Heart right ventricle (tissue), 16 donors: ENCODE results near the gene DOCK2. TPM values are rescaled to one million over a fixed set of nuclear protein-coding genes. Genes with fewer than 3 reads are reported as not detected.

Experiments used
- ATAC-seq, 8 donors: fragments of 200-7000 bp; cut with Tn5 transposase; one replicate each; pipeline ENCODE4 v1.9.1; 2020; ENCODE audit warnings: mild to moderate bottlenecking in 8 of 8, moderate library complexity in 8 of 8, moderate number of reproducible peaks in 1 of 8
- DNase-seq, 2 donors: peaks; one replicate each; pipeline ENCODE4 v3.0.0-alpha.2; 2020
- H3K27ac ChIP-seq, 10 donors: fragments of 200-600 bp; sonication (generic) in 2 of 10; one replicate each; pipeline versions ENCODE4 v1.5.0 to v1.8.0; 2020 to 2022; ENCODE audit warnings: mild to moderate bottlenecking in 3 of 10
- H3K27me3 ChIP-seq, 7 donors: fragments of 200-600 bp; one replicate each; pipeline ENCODE4 v1.8.0; 2021 to 2022; ENCODE audit warnings: mild to moderate bottlenecking in 2 of 7
- H3K36me3 ChIP-seq, 9 donors: fragments of 200-600 bp; sonication (generic) in 1 of 9; one replicate each; pipeline versions ENCODE4 v1.5.0 to v1.8.0; 2020 to 2022; ENCODE audit warnings: mild to moderate bottlenecking in 2 of 9
- H3K4me1 ChIP-seq, 9 donors: fragments of 200-600 bp; sonication (generic) in 1 of 9; one replicate each; pipeline versions ENCODE4 v1.5.0 to v1.8.0; 2020 to 2022; ENCODE audit warnings: mild to moderate bottlenecking in 4 of 9
- H3K4me3 ChIP-seq, 10 donors: fragments of 200-600 bp; sonication (generic) in 2 of 10; one replicate each; pipeline versions ENCODE4 v1.5.0 to v1.8.0; 2020 to 2022; ENCODE audit warnings: mild to moderate bottlenecking in 7 of 10, moderate library complexity in 2 of 10
- H3K9me3 ChIP-seq, 11 donors: fragments of 200-600 bp in 10 of 11; sonication (generic) in 2 of 11; one replicate each; pipeline versions ENCODE4 v1.5.0 to v1.8.0; 2013 to 2022; ENCODE audit warnings: mild to moderate bottlenecking in 2 of 11, control low read depth in 1 of 11, moderate library complexity in 1 of 11
- WGBS, 2 donors: extraction: QIAGEN DNeasy Blood & Tissue Kit; methylation state at CpG; one replicate each; pipeline ENCODE4 v1.1.7; 2013; ENCODE audit warnings: inconsistent platforms in 1 of 2; 5-methylcytosine and 5-hydroxymethylcytosine counted together
- intact Hi-C, 10 donors: fragments of 100-400 bp; cut with DNase I; formaldehyde crosslinking; loops; one replicate each; pipeline versions ENCODE4 v1.11.1 to v1.14.2; 2022
- polyA plus RNA-seq, 2 donors: library from polyadenylated mRNA; stranded (reverse); fragments of 200-250 nt; gene quantifications; one replicate each; pipeline ENCODE4 v1.2.3, GENCODE V29; 2013
- total RNA-seq, 10 donors: library from RNA; stranded (reverse); fragmentation: NEBNext Ultra II Directional in 3 of 10; extraction: Animal tissue kit (Norgen Biotek cat#: 25700) in 3 of 10; gene quantifications; one replicate each; pipeline versions ENCODE4 v1.2.1 to v1.2.4, GENCODE V29; 2021 to 2023
- TF ChIP-seq, protein P1 (sequence below), 9 donors: fragments of 200-600 bp; sonication (generic) in 2 of 9; IDR thresholded peaks; one replicate each; pipeline versions ENCODE4 v1.5.0 to v1.8.0; 2021 to 2022; ENCODE audit warnings: antibody characterized with exemption in 9 of 9, mild to moderate bottlenecking in 5 of 9, moderate library complexity in 1 of 9
- donor health status: Arrhythmogenic right ventricular cardiomyopathy.
- donor health status: ischemic (EF 13 %, LVEDD 7.1; RV severe dilation, severe dysfunction).
- donor health status: healthy with polysubstance abuse.
- donor health status: DM: no; HTN: yes; CAD: no.
- donor health status: DM: no; HTN: no; CAD: no.
- donor health status: ischemic (EF 25% LVEDD 6.9; RV normal size, moderate dysfunction).
- donor health status: ischemic (EF 25% LVEDD 5.7; RV mildly dilated, moderate dysfunction).
- donor health status: healthy.
- donor health status: DM: yes; HTN: yes; CAD: no.
- donor health status: Ischemic cardiomyopathy.
- donor health status: ischemic (EF 35%, LVEDD 5.7; RV mildly dilated, moderate dysfunction).
- donor health status: nonischemic (EF 11% LVEDD 7.7; RV severe dilation, severe dysfunction).
- donor health status: DM: yes; HTN: yes; CAD: no.
- donor health status: PGD.
- donor health status: ischemic (EF 29% LVEDD 5.4; RV normal size, mild dysfunction).
- donor health status: nonischemic (EF 23%, LVEDD 6.1; RV moderate dilation, normal function).

The DOCK2 gene
- total and polyA plus RNA-seq, 12 donors = 1.2 to 24.6 (median 4.2) TPM

DNA sequence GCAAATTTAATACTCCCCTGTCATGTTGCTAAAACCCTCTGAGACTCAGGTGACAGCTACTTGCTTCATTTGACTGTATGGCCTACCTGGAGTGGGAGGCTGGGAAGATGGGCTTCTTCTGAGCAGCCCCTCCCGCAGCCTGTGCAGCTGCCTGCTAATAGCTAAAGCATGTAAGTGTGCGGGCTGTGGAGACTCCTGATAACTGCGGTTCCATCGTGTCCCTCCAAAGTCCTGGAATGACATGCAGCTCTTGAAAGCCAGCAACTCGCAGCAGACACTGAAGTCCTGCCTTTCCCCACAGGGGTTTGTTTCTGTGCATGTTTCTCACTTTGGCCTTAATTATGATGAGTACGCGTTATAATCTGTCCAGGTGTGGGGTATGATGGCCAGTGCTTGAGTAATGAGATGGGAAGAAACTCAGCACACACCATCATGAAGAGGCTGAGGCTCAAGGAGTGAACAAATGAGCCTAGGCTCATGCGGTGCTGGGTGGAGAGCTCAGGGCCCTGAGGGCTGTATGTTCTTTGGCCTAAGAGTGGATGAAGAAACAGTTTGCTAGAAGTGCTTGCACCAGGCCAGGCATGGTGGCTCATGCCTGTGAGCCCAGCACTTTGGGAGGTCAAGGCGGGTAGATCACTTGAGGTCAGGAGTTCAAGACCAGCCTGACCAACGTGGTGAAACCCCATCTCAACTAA lies 119.1 kb downstream of the DOCK2 start:
- WGBS, 2 donors = 72 to 78% methylated on average over 10 of the region's 10 CpGs
- ATAC-seq = no peak
- intact Hi-C loops = no loop called here

DNA sequence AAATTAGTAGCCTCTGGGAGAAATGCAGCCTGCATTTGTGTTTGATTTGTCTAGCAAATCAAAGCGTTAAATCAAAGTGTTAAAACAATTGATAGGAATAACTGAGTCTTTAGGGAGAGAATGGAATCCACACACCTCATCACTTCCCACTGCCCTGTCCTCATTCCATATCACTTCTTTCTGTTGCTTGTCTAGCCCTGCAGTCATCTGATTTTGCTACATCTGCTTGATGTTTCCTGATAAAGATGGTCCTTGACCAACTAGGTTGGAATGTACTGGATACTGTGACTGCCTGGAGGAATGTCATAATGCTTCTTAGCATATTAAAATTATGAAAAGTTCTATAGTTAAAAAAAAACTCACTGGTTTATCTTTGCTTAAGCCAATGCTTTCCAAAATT lies 119.9 kb downstream of the DOCK2 start:
- no peak overlapping the region for H3K4me3 ChIP-seq

More for the DNA sequence above, 119.1 kb downstream of the DOCK2 start:
- Histone ChIP-seq H3K4me3 (no peak overlapping the region), H3K9me3 (no peaks in the 10 kb centered on the region), H3K27ac (no peak overlapping the region), H3K27me3 (no peaks in the 10 kb centered on the region), H3K36me3 (peaks cover 0 to 44% (median 0%) of the 10 kb centered on the region in 9 donors), H3K4me1 (peaks cover 0 to 8% (median 0%) of the 10 kb centered on the region in 9 donors)
- no peak for DNase-seq
- TF ChIP-seq, protein P1, sequence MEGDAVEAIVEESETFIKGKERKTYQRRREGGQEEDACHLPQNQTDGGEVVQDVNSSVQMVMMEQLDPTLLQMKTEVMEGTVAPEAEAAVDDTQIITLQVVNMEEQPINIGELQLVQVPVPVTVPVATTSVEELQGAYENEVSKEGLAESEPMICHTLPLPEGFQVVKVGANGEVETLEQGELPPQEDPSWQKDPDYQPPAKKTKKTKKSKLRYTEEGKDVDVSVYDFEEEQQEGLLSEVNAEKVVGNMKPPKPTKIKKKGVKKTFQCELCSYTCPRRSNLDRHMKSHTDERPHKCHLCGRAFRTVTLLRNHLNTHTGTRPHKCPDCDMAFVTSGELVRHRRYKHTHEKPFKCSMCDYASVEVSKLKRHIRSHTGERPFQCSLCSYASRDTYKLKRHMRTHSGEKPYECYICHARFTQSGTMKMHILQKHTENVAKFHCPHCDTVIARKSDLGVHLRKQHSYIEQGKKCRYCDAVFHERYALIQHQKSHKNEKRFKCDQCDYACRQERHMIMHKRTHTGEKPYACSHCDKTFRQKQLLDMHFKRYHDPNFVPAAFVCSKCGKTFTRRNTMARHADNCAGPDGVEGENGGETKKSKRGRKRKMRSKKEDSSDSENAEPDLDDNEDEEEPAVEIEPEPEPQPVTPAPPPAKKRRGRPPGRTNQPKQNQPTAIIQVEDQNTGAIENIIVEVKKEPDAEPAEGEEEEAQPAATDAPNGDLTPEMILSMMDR (IDR thresholded peaks at IDR 0.05) = no peak

DNA sequence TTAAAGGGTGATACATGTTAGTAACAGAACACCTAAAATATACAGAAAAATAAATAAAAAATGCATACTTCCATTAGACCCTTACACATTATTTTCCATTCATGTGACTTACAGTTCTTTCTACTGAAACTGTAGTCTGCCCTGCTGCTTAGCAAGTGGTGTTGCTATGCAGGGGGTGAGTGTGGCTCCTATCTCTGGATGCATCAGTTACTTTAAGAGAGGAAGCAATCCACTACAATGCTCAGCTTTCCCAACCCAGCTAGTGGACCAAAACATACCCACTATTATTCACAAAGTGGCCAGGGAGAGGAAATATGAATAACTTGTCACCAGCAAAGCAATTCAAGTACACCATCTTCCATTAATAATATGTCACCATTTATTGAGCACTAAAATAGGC lies 121.8 kb downstream of the DOCK2 start:
- DNase-seq (no peak), ATAC-seq (no peak)
- intact Hi-C loops = no loop called here
- TF ChIP-seq, protein P1 (IDR thresholded peaks at IDR 0.05) = no peak
- no peak overlapping the region for H3K27ac ChIP-seq
- H3K4me1 ChIP-seq = peaks cover 0 to 5% (median 0%) of the 10 kb centered on the region in 9 donors
- H3K36me3 ChIP-seq = peaks cover 0 to 52% (median 0%) of the 10 kb centered on the region in 9 donors
- H3K4me3 ChIP-seq = no peak overlapping the region
- H3K27me3 ChIP-seq = no peaks in the 10 kb centered on the region
- no peaks in the 10 kb centered on the region for H3K9me3 ChIP-seq

More for the DNA sequence above, 119.9 kb downstream of the DOCK2 start:
- WGBS, 2 donors = 95 to 97% methylated on average over 1 of the region's 1 CpG
- peaks cover 0 to 43% (median 0%) of the 10 kb centered on the region in 9 donors for H3K36me3 ChIP-seq
- no peak overlapping the region for H3K27ac ChIP-seq
- no peaks in the 10 kb centered on the region for H3K9me3 ChIP-seq
- intact Hi-C loops = no loop called here
- DNase-seq (no peak), ATAC-seq (no peak)
- peaks cover 0 to 8% (median 0%) of the 10 kb centered on the region in 9 donors for H3K4me1 ChIP-seq
- no peaks in the 10 kb centered on the region for H3K27me3 ChIP-seq
- TF ChIP-seq, protein P1 (IDR thresholded peaks at IDR 0.05) = no peak

DNA sequence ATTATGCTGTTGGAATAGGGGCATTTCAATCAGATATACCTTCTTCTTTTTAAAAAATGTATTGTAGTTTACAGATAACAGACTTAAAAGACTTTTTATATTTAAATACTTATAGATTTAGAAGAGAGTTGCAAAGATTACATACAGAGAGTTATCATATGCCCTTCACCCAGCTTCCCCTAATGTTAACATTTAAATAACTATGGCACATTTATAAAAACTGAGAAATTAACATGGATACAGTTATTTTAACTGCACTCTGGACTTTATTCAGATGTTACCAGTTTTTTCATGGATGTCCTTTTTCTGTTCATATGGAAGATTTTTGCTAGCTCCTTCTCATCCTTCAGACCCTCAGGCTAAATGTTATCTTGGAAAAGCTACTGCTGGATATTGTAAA lies 123.2 kb downstream of the DOCK2 start:
- Histone ChIP-seq H3K27me3 (no peaks in the 10 kb centered on the region), H3K9me3 (no peaks in the 10 kb centered on the region), H3K4me3 (no peak overlapping the region), H3K4me1 (peaks cover 0 to 9% (median 0%) of the 10 kb centered on the region in 9 donors), H3K36me3 (peaks cover 0 to 59% (median 0%) of the 10 kb centered on the region in 9 donors), H3K27ac (no peak overlapping the region)
- TF ChIP-seq, protein P1 (IDR thresholded peaks at IDR 0.05) = no peak
- no peak for ATAC-seq
- DNase-seq = no peak
- intact Hi-C loops = no loop called here
